GM12874 (cell line): ENCODE data around the gene CMTM2.

Experiments
- CTCF ChIP-seq: IDR thresholded peaks from 2 replicates; pipeline ENCODE4 v1.5.1; 2011; ENCODE audit warnings: low read depth, mild to moderate bottlenecking, control low read depth, low read length, moderate library complexity; ENCODE audit not compliant: insufficient read depth

CMTM2 gene

GRCh38 chr16:66621973-66622372 is 42.7 kb downstream of the CMTM2 start:
- TF ChIP-seq CTCF, result no peak

- no peak for TF ChIP-seq CTCF
These were observed 43.6 kb downstream of the CMTM2 start for GRCh38 chr16:66622863-66623262.

- TF ChIP-seq CTCF, result no peak
These were observed 44.5 kb downstream of the CMTM2 start for GRCh38 chr16:66623755-66624154.

GRCh38 chr16:66629856-66630255 is 50.6 kb downstream of the CMTM2 start:
- no peak for TF ChIP-seq CTCF

GRCh38 chr16:66634527-66635196 is 55.4 kb downstream of the CMTM2 start:
- TF ChIP-seq CTCF, result no peak

- TF ChIP-seq CTCF, result no peak
These were observed 56.1 kb downstream of the CMTM2 start for GRCh38 chr16:66635406-66635805.

GRCh38 chr16:66636199-66636598 is 56.9 kb downstream of the CMTM2 start:
- TF ChIP-seq CTCF, result no peak
